GM12872 (cell line): ENCODE data around the gene FLNB.
A peak's percentile ranks its signal among the peaks of the same experiment; 100 is the strongest.

Source experiments
- TF ChIP-seq, protein P1 (sequence below): IDR thresholded peaks from 3 replicates; pipeline ENCODE4 v1.5.1; 2011; ENCODE audit warnings: low read depth, mild to moderate bottlenecking, low read length, moderate library complexity; ENCODE audit not compliant: insufficient read depth

Gene FLNB, protein sequence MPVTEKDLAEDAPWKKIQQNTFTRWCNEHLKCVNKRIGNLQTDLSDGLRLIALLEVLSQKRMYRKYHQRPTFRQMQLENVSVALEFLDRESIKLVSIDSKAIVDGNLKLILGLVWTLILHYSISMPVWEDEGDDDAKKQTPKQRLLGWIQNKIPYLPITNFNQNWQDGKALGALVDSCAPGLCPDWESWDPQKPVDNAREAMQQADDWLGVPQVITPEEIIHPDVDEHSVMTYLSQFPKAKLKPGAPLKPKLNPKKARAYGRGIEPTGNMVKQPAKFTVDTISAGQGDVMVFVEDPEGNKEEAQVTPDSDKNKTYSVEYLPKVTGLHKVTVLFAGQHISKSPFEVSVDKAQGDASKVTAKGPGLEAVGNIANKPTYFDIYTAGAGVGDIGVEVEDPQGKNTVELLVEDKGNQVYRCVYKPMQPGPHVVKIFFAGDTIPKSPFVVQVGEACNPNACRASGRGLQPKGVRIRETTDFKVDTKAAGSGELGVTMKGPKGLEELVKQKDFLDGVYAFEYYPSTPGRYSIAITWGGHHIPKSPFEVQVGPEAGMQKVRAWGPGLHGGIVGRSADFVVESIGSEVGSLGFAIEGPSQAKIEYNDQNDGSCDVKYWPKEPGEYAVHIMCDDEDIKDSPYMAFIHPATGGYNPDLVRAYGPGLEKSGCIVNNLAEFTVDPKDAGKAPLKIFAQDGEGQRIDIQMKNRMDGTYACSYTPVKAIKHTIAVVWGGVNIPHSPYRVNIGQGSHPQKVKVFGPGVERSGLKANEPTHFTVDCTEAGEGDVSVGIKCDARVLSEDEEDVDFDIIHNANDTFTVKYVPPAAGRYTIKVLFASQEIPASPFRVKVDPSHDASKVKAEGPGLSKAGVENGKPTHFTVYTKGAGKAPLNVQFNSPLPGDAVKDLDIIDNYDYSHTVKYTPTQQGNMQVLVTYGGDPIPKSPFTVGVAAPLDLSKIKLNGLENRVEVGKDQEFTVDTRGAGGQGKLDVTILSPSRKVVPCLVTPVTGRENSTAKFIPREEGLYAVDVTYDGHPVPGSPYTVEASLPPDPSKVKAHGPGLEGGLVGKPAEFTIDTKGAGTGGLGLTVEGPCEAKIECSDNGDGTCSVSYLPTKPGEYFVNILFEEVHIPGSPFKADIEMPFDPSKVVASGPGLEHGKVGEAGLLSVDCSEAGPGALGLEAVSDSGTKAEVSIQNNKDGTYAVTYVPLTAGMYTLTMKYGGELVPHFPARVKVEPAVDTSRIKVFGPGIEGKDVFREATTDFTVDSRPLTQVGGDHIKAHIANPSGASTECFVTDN (N-terminal part only)

DNA sequence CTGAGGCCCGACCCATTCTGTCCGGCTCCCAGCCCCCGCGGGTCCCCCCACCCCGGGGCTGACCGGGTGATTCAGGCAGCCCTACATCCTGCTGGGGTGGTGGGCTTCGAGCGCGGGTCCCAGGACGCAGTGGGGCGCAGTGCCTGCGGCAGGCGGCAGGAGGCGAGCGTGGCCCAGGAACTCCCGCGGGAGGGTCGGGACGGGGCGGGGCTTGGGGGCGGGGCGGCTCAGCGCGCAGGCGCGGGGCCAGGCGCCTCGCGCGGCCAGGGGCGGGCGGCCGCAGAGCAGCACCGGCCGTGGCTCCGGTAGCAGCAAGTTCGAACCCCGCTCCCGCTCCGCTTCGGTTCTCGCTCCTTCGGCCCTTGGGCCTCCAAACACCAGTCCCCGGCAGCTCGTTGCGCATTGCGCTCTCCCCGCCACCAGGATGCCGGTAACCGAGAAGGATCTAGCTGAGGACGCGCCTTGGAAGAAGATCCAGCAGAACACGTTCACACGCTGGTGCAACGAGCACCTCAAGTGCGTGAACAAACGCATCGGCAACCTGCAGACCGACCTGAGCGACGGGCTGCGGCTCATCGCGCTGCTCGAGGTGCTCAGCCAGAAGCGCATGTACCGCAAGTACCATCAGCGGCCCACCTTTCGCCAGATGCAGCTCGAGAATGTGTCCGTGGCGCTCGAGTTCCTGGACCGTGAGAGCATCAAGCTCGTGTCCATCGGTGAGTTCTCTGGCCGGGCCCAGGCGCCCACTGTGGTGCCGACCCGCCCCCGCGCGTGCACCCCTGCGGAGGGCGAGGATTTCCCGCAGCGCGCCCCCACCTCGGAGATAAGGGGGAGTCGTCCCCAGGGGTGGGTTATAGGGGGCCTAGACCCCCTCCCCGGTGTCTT lies at the start of gene FLNB:
TSS of gene FLNB (plus strand) at position 282 of the 885 bp plus-strand sequence. CDS start at position 425, 143 bp downstream.
- TF ChIP-seq, protein P1, sequence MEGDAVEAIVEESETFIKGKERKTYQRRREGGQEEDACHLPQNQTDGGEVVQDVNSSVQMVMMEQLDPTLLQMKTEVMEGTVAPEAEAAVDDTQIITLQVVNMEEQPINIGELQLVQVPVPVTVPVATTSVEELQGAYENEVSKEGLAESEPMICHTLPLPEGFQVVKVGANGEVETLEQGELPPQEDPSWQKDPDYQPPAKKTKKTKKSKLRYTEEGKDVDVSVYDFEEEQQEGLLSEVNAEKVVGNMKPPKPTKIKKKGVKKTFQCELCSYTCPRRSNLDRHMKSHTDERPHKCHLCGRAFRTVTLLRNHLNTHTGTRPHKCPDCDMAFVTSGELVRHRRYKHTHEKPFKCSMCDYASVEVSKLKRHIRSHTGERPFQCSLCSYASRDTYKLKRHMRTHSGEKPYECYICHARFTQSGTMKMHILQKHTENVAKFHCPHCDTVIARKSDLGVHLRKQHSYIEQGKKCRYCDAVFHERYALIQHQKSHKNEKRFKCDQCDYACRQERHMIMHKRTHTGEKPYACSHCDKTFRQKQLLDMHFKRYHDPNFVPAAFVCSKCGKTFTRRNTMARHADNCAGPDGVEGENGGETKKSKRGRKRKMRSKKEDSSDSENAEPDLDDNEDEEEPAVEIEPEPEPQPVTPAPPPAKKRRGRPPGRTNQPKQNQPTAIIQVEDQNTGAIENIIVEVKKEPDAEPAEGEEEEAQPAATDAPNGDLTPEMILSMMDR, result peak; percentile 84

- TF ChIP-seq, protein P1, result no peak
Observed at GRCh38 chr3:57958642-57959422, 49.4 kb upstream of the FLNB start.

DNA sequence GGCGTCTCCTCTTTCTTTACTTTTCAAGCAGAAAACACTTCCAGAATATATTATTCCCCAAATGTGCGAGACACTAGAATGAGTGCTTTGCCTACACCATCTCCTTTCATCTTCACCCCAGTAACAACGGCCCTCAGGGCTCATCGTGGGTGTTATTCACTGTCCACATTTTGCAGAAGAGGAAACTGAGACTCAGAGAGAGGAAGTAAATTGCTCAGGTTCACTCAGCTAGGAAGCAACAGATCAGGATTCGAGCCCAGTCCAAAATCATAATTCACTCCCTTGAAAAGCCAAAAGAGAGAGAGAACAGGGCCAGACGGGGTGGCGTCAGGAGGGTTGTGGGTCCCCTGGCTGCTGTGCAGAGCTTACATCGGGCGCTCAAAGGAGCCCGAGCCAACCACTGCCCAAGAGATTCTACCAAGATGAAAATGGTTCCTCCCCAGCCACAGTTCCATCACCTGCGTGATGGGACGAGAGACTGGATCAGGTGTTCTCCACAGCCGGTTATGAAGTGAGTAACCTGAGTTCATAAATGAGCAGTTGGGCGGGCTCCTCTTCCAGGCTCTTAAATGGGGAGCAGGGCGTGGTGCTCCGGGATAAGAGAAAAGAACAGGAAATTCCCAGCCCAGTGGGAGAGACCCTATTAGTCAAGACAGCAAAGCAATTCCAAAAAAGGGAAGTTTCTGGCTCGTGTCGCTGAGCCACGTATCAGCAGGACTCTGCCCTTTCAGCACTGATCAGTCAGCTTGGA lies 48.6 kb upstream of the FLNB start:
- TF ChIP-seq, protein P1, result no peak

DNA sequence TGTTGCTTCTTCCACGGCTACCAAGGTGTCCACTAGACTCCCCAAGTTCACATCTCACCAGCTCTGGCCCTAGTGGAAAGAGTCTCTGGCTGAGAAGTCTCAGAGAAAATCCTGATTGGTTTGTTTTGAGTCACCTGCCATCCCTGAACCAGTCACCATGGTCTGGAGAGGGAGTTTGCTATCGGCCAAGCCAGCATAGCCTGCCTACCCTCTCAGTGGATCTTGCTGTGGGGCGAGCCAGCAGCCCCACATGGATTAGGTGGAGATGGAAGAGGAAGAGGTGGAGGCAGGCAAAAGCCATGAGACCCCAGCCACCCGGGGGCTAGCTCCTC lies 48.1 kb upstream of the FLNB start:
- TF ChIP-seq, protein P1, result no peak

- TF ChIP-seq, protein P1, result no peak
Observed at GRCh38 chr3:57961177-57961827, 46.9 kb upstream of the FLNB start.
